Spleen (tissue), 11 donors: ENCODE results near the gene TM4SF20. TPM values are rescaled to one million over a fixed set of nuclear protein-coding genes. Genes with fewer than 3 reads are reported as not detected.

ENCODE experiments used
- DNase-seq: peaks from one replicate; pipeline ENCODE4 v3.0.0-alpha.2; 2020
- H3K27ac ChIP-seq, 8 donors: fragments of 200-600 bp; sonication (generic) in 7 of 8; 1 replicate in 4 of 8; 2 replicates in 4 of 8; pipeline versions ENCODE4 v1.5.0 to v1.8.0; 2016 to 2021; ENCODE audit warnings: inconsistent platforms in 4 of 8, mild to moderate bottlenecking in 4 of 8, moderate library complexity in 1 of 8
- H3K27me3 ChIP-seq, 7 donors: fragments of 200-600 bp; sonication (generic) in 6 of 7; replicated peaks in 1 of 7; 1 replicate in 4 of 7; 2 replicates in 3 of 7; pipeline versions ENCODE4 v1.5.0 to v1.8.0; 2016 to 2021; ENCODE audit warnings: inconsistent platforms in 3 of 7, mild to moderate bottlenecking in 1 of 7
- H3K36me3 ChIP-seq, 6 donors: fragments of 200-600 bp; sonication (generic) in 5 of 6; 1 replicate in 4 of 6; 2 replicates in 2 of 6; pipeline versions ENCODE4 v1.5.0 to v1.8.0; 2016 to 2021; ENCODE audit warnings: inconsistent platforms in 2 of 6
- H3K4me1 ChIP-seq, 6 donors: fragments of 200-600 bp; sonication (generic) in 5 of 6; 1 replicate in 3 of 6; 2 replicates in 3 of 6; pipeline versions ENCODE4 v1.5.0 to v1.8.0; 2016 to 2021; ENCODE audit warnings: inconsistent platforms in 3 of 6
- H3K4me3 ChIP-seq, 8 donors: fragments of 200-600 bp; sonication (generic) in 7 of 8; 1 replicate in 4 of 8; 2 replicates in 4 of 8; pipeline versions ENCODE4 v1.5.0 to v1.8.0; 2016 to 2021; ENCODE audit warnings: inconsistent platforms in 4 of 8, mild to moderate bottlenecking in 4 of 8, moderate library complexity in 2 of 8
- H3K9me3 ChIP-seq, 8 donors: fragments of 200-600 bp; sonication (generic) in 7 of 8; 1 replicate in 4 of 8; 2 replicates in 4 of 8; pipeline versions ENCODE4 v1.5.0 to v1.8.0; 2016 to 2021; ENCODE audit warnings: inconsistent platforms in 4 of 8
- POLR2A ChIP-seq, 3 donors: fragments of 450-650 bp; IDR thresholded peaks; one replicate each; pipeline ENCODE4 v1.5.1; 2017; ENCODE audit warnings: antibody characterized with exemption in 3 of 3, mild to moderate bottlenecking in 1 of 3
- POLR2AphosphoS5 ChIP-seq, 3 donors: sonication (generic); formaldehyde crosslinking; IDR thresholded peaks; one replicate each; pipeline ENCODE4 v1.5.1; 2017; ENCODE audit warnings: antibody characterized with exemption in 3 of 3
- WGBS, 5 donors: extraction: QIAGEN DNeasy Blood & Tissue Kit in 3 of 5; methylation state at CpG; one replicate each; pipeline versions ENCODE4 v1.1.5 to v1.1.7; 2013 to 2018; 5-methylcytosine and 5-hydroxymethylcytosine counted together
- intact Hi-C: fragments of 100-400 bp; cut with DNase I; formaldehyde crosslinking; loops from one replicate; pipeline ENCODE4 v1.15.0; 2023; ENCODE audit warnings: low total_unique reads
- polyA plus RNA-seq, 3 donors: library from polyadenylated mRNA; stranded (reverse); fragments of 200-250 nt; gene quantifications; one replicate each; pipeline ENCODE4 v1.2.1, GENCODE V29; 2013
- total RNA-seq, 7 donors: library from RNA; depleted of rRNA in 3 of 7; stranded (reverse); fragments of >200 nt in 3 of 7; fragmentation: NEBNext Ultra II Directional in 4 of 7; extraction: Animal tissue kit (Norgen Biotek cat#: 25700) in 4 of 7; gene quantifications; one replicate each; pipeline versions ENCODE4 v1.1.0 to v1.2.1, GENCODE V29; 2016 to 2021
- TF ChIP-seq, protein P1 (sequence below), 11 experiments: fragments of 200-600 bp in 7 of 11; fragments of 450-650 bp in 4 of 11; sonication (generic) in 4 of 11; IDR thresholded peaks in 8 of 11; conservative IDR thresholded peaks in 3 of 11; 1 replicate in 7 of 11; 2 replicates in 4 of 11; pipeline versions ENCODE4 v1.4.0 to v1.8.0; 2016 to 2021; ENCODE audit warnings: antibody characterized with exemption in 11 of 11, inconsistent platforms in 4 of 11, mild to moderate bottlenecking in 1 of 11
- donor health status: healthy with polysubstance abuse.
- donor health status: DM: no; HTN: no; CAD: no; lungs with moderate emphysema.
- donor health status: DM: no; HTN: no; CAD: no.
- donor health status: Bipolar disorder and iron deficiency.
- donor health status: healthy.
- donor health status: DM: no; HTN: no; CAD: no.
- donor health status: DM: yes; HTN: yes; CAD: no.

Gene TM4SF20
- total and polyA plus RNA-seq, 10 donors, result not detected

DNA sequence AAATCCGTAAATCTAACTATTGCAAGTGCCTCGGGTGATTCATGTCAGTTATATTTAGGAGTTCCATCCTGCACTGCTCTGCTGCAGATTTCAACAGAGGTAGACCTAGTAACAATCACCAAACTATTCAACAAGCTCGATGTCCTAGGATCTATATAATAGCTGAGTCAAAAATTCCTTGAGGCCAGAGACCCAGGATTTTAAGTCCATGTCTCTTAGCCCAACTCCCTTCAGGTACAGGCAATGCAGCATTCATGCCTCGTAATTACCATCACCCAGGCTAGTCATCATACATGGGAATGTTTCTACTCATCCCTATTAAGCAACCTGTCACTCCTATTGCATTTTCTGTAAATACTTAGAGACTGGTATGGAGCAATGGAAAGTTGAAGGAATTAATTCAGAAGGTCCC is 729 bp downstream of the TM4SF20 start:
- Histone ChIP-seq H3K4me3 (no peak overlapping the region), H3K27ac (no peak overlapping the region), H3K27me3 (no peaks in the 10 kb centered on the region), H3K9me3 (no peaks in the 10 kb centered on the region), H3K4me1 (no peaks in the 10 kb centered on the region), H3K36me3 (no peaks in the 10 kb centered on the region)
- DNase-seq, result no peak
- intact Hi-C loops, result no loop called here
- WGBS, 5 donors, result 81 to 95% (median 87%) methylated on average over 4 of the region's 4 CpGs
- TF ChIP-seq POLR2A (IDR thresholded peaks at IDR 0.05), result no peak

DNA sequence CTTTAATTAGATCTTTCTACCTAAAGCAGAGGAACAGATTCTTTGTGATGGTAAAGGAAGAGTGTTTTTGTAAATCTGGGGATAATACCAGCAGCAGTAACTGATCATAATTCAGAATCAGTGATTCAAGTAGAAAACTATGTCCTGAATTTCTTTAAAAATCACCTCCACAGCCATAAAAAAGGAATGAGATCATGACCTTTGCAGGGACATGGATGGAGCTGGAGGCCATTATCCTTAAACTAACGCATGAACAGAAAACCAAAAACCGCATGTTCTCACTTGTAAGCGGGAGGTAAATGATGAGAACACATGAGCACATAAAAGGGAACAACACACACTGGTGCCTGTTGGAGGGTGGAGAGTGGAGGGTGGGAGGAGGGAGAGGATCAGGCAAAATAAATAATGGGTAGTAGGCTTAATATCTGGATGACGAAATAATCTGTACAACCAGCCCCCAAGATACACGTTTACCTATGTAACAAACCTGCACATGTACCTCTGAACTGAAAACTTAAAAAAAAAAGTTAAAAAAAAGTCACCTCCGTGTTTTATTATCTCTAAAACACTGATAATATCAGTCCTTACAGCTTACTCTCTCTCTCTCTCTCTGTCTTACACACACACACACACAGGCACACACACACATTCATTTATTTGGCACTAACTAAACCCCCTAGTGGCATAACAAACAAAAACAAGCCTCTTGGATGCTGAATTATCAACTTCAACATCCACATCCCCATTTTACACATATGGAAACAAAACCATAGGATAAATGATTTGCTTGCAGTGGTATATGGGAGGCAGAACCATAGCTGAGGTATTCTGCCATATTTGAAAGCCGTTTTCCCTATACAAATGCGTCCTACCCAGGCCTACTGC is 1.4 kb downstream of the TM4SF20 start:
- Histone ChIP-seq H3K4me3 (no peak overlapping the region), H3K36me3 (no peaks in the 10 kb centered on the region), H3K27me3 (no peaks in the 10 kb centered on the region), H3K9me3 (no peaks in the 10 kb centered on the region), H3K27ac (no peak overlapping the region), H3K4me1 (no peaks in the 10 kb centered on the region)
- no peak for DNase-seq
- WGBS, 5 donors, result 77 to 89% (median 84%) methylated on average over 8 of the region's 8 CpGs
- intact Hi-C loops, result no loop called here
- TF ChIP-seq POLR2A (IDR thresholded peaks at IDR 0.05), result no peak
- TF ChIP-seq POLR2AphosphoS5 (IDR thresholded peaks at IDR 0.05), result no peak
- TF ChIP-seq, protein P1, sequence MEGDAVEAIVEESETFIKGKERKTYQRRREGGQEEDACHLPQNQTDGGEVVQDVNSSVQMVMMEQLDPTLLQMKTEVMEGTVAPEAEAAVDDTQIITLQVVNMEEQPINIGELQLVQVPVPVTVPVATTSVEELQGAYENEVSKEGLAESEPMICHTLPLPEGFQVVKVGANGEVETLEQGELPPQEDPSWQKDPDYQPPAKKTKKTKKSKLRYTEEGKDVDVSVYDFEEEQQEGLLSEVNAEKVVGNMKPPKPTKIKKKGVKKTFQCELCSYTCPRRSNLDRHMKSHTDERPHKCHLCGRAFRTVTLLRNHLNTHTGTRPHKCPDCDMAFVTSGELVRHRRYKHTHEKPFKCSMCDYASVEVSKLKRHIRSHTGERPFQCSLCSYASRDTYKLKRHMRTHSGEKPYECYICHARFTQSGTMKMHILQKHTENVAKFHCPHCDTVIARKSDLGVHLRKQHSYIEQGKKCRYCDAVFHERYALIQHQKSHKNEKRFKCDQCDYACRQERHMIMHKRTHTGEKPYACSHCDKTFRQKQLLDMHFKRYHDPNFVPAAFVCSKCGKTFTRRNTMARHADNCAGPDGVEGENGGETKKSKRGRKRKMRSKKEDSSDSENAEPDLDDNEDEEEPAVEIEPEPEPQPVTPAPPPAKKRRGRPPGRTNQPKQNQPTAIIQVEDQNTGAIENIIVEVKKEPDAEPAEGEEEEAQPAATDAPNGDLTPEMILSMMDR (IDR thresholded peaks at IDR 0.05 in 8 of 11, conservative IDR thresholded peaks at IDR 0.05 in 3 of 11), result no peak

DNA sequence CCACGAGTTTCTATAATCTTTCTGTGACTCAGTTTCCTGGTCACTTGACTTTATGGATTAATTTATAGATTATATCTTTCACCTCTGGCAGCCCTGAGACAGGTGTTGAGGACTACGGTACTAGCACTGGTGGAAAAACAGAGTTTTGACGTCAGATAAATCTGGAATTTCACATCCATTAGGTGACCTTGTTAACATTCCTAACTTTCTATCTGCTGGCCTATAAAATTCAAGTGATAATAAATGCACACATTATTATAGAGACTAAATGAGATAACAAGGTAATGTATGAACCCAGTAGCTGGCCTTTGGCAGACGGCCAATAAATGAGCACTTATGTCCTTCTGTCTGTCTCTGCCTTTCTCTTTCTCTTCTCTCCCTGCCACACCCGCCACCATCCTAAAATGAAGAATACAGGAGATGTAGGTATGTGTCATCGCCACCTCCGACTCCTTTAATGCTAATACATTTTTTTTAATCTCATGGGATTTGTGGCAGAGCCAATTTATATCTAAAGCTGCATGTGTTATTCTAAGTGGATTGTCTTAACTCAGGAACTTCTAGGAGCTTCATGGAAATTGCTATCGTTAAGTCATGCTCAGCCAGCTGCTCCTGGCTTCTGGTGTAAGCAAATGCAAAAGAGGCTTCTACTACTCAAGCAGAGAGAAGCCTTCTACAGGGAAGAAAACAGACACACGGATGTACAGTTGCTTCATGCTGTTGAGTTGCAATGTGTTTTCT is 2.3 kb downstream of the TM4SF20 start:
- DNase-seq, result no peak
- TF ChIP-seq POLR2A (IDR thresholded peaks at IDR 0.05), result no peak
- no peak for TF ChIP-seq POLR2AphosphoS5 (IDR thresholded peaks at IDR 0.05)
- TF ChIP-seq, protein P1 (IDR thresholded peaks at IDR 0.05 in 8 of 11, conservative IDR thresholded peaks at IDR 0.05 in 3 of 11), result no peak
- Histone ChIP-seq H3K4me3 (no peak overlapping the region), H3K9me3 (no peaks in the 10 kb centered on the region), H3K27me3 (no peaks in the 10 kb centered on the region), H3K36me3 (no peaks in the 10 kb centered on the region), H3K4me1 (no peaks in the 10 kb centered on the region), H3K27ac (no peak overlapping the region)
- 74 to 87% (median 77%) methylated on average over 9 of the region's 9 CpGs for WGBS, 5 donors
- intact Hi-C loops, result no loop called here

DNA sequence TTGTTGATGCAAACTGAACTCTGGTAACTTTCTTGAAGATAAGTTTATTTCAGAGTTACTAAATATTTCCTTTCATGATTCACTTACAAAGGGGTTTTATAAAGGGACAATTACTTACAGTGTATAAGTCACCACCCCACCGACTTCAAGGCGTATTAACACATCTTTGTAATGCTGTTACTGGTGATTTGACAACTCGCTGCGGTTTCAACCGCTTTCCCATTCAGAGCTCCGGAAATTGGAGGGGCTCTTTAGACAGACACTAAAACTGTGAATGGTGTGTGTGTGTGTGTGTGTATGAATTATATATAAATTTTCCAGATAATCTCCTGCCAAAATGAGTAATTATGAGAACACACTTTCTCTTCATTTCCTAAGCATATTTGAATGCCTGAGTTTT is 4.9 kb downstream of the TM4SF20 start:
- DNase-seq, result no peak
- no peaks in the 10 kb centered on the region for H3K27me3 ChIP-seq
- TF ChIP-seq POLR2AphosphoS5 (IDR thresholded peaks at IDR 0.05) (no peak), POLR2A (IDR thresholded peaks at IDR 0.05) (no peak)
- peaks cover 0 to 18% (median 0%) of the 10 kb centered on the region in 6 donors for H3K4me1 ChIP-seq
- no peak overlapping the region for H3K4me3 ChIP-seq
- no peak overlapping the region for H3K27ac ChIP-seq
- H3K36me3 ChIP-seq, result no peaks in the 10 kb centered on the region
- intact Hi-C loops, result no loop called here
- WGBS, 5 donors, result 57 to 77% (median 66%) methylated on average over 6 of the region's 6 CpGs
- no peaks in the 10 kb centered on the region for H3K9me3 ChIP-seq

DNA sequence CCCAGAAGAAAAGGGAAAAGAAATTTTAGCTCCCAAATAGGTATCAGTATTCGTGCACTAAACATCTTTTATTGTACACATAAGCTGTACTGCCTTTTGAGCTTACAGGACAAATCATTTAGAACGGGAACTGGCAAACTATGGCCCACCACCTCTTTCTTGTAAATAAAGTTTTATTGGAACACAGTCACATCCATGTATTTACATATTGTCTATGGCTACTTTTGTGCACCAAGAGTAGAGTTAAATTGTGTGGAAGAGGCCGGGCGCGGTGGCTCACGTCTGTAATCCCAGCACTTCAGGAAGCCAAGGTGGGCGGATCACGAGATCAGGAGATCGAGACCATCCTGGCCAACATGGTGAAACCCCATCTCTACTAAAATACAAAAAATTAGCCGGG is 5.7 kb downstream of the TM4SF20 start:
- no peak overlapping the region for H3K27ac ChIP-seq
- intact Hi-C loops, result no loop called here
- DNase-seq, result no peak
- no peaks in the 10 kb centered on the region for H3K36me3 ChIP-seq
- TF ChIP-seq, protein P1 (IDR thresholded peaks at IDR 0.05 in 8 of 11, conservative IDR thresholded peaks at IDR 0.05 in 3 of 11), result no peak
- TF ChIP-seq POLR2A (IDR thresholded peaks at IDR 0.05) (no peak), POLR2AphosphoS5 (IDR thresholded peaks at IDR 0.05) (no peak)
- H3K4me3 ChIP-seq, result no peak overlapping the region
- no peaks in the 10 kb centered on the region for H3K9me3 ChIP-seq
- WGBS, 5 donors, result 84 to 92% (median 89%) methylated on average over 10 of the region's 10 CpGs
- H3K27me3 ChIP-seq, result no peaks in the 10 kb centered on the region
- H3K4me1 ChIP-seq, result peaks cover 0 to 24% (median 0%) of the 10 kb centered on the region in 6 donors
